COLO829 (cell line): ENCODE results near the gene CDH4.

Experiments
- DNase-seq: peaks from one replicate; pipeline ENCODE4 v3.0.0; 2012; ENCODE audit warnings: low spot score

The CDH4 gene

DNA sequence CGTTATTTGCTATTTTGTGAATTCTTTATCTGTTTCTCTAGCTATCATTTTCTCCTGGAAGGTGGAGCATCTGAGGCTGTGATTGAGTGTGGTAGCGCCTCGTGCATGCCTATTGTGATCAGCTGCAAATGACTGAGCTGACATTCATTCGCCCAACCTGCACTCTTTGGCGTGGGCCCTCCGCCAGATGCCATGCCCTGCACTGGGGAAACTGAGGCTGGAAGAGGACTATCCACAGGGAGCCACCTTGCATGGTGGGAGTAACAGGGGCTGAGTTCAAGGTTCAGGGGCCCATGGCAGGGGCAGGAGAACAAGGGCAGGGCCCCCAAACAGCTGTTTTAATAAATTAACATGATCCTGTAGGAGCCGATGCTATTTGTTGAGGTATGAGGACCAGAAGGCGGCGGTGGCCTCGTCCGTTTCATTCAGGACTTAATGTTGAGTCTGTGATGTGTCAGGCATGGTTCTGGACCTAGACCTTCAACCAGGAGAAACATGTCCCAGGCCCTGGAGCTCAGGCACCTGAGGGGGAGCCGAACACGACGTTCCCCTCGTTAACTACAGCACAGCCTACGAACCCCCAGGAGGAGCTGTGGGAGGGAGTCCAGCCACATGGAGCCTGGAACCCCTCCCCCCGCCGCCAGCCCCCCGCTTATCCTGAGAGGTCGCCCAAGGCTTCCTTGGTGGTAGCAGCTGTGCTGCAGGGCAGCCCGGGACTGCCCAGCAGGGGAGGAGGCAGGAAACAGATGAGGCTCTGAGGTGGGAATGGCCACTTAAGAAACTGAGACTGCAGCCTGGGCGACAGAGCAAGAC, 242.9 kb downstream of the CDH4 start:
- DNase-seq: no peak

DNA sequence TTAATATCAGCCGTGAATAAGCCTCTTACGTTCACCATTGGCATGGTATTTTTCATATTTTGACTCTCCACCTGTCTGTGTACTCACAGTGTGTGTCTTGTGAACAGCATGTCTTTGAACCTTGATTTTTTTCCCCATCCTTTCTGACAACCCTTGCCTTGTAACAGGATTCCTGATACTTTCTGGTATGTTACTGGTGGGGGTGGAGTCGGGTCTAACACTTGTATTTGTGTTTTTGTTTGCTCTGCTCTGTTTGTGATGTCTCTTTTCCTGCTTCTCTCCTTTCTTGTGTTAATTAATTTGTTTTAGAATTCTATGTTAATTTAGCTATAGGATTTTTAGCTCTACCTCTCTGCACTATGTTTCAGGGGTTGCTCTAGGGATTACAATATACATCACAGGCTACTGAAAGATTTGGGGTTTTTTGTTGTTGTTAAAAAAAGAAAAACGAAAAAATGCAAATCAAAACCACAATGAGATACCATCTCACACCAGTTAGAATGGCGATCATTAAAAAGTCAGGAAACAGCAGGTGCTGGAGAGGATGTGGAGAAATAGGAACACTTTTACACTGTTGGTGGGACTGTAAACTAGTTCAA, 245.1 kb downstream of the CDH4 start:
- DNase-seq: no peak

- no peak for DNase-seq
Observed at GRCh38 chr20:61499859-61500554, 247.9 kb downstream of the CDH4 start.

GRCh38 chr20:61500791-61501321, 248.8 kb downstream of the CDH4 start:
- no peak for DNase-seq

- no peak for DNase-seq
Observed at GRCh38 chr20:61502433-61502832, 250.4 kb downstream of the CDH4 start.

DNA sequence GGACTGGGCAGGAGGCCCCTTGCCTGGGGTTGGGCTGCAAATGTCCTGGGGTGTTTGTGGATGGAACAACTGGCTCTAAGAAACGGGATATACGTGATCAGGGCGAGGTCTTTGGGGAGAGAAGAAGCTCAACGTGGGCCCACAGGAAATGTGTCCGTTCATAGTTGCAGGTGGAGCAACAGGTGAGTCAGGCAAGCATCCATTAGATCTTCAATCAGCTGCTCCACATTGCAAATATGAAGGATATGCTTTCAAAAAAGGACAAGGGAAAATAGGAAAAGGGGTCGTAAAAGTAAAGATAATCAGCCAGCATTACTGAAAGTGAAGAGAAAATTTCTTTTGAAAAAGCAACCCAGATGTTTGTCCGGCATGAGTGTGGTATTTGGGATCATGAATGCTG, 251.0 kb downstream of the CDH4 start:
- DNase-seq: no peak

GRCh38 chr20:61505508-61505907, 253.4 kb downstream of the CDH4 start:
- DNase-seq: no peak

- no peak for DNase-seq
Observed at GRCh38 chr20:61507778-61508177, 255.7 kb downstream of the CDH4 start.

GRCh38 chr20:61508301-61509096, 256.4 kb downstream of the CDH4 start:
- DNase-seq: no peak

GRCh38 chr20:61510778-61511330, 258.8 kb downstream of the CDH4 start:
- DNase-seq: no peak

GRCh38 chr20:61512475-61512874, 260.4 kb downstream of the CDH4 start:
- no peak for DNase-seq

GRCh38 chr20:61513124-61514017, 261.3 kb downstream of the CDH4 start:
- no peak for DNase-seq

DNA sequence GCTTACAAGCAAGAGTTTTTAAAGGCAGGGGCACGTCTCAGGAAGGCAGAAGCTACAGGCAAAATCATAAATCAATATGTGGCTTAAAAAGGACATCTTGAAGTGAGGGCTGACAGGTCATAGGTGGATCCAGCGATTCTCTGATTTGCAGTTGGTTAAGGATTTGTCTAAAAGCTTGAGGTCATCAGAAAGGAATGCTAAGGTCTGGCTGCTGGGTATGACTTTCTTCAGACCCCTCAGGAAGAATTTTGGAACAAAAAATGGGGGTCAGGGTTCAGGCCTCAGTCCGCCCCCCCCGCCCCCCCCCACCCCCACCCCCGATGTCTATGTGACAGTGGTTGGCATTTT, 261.9 kb downstream of the CDH4 start:
- DNase-seq: no peak

DNA sequence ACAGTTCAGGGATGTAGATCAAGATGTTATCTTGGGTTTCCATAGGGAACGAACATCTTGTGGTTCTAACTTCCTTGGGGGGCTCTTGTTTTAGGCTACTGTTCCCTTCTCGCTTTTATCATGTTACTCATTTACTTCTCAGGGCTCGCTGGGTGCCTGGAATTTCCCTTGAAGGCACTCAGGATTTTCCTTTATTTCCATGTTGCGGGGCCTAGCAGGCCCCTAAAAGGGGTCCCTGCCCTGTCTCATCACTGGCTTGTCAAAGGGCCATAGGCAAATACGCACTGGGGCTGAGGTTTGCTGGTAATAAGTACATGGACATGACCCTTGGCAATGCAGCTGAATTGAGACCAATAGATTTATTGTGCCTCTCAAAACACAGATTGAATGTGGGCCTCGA, 262.3 kb downstream of the CDH4 start:
- no peak for DNase-seq

GRCh38 chr20:61514805-61515505, 262.9 kb downstream of the CDH4 start:
- DNase-seq: no peak

- DNase-seq: no peak
Observed at GRCh38 chr20:61515922-61516321, 263.9 kb downstream of the CDH4 start.

DNA sequence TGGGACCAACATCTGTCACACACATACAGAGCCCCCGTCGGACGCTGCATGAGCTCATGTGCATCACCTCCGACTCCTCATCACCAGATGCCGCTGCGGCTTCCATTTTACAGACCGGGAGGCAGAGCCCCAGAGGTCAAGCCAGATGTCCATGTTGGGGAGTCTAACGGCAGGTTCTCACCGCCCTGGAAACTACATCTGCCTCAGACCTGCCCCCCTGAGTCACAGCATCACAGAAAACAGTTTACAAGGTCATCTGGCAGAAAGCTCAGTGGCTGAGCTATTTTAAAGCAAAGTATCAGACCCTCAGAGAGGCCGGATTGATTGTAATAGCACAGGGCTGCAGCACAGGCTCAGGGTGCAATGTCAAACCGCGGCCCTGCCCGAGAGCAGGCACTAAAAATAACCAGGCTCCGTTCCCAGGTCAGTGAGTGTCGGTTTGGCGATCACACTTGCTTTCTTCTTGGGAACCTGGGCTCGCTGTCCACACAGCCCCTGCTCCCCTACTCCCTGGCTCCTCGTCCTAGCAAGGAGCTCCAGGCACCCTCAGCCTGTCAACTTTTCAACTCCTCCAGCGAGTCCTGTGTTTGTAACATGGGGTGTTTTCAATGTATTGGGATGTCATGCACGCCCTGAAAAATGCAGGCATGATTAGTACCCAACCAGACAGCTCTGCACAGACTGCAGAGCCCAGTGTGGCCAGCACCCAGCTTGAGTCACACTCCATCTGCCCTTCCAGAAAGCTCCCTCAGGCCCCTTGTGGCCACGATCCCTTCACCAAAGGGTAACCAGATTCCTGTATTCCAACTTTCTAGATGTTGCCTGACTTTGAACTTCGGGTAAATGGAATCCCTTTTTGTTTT, 264.5 kb downstream of the CDH4 start:
- no peak for DNase-seq

- no peak for DNase-seq
Observed at GRCh38 chr20:61517419-61517818, 265.4 kb downstream of the CDH4 start.

- no peak for DNase-seq
Observed at GRCh38 chr20:61518424-61518951, 266.4 kb downstream of the CDH4 start.
